HG03439 (cell line): ENCODE data around the gene NSMCE3.
"Not testable (repeated sequence)": the region's sequence is repeated elsewhere in the genome, so short reads cannot be mapped to it uniquely, and the experiment has no call there.

Experiments
- ATAC-seq: cut with Tn5 transposase; IDR thresholded peaks from one replicate; pipeline ENCODE4 v1.9.1; 2021; ENCODE audit warnings: mild to moderate bottlenecking, moderate library complexity; ENCODE audit not compliant: unreplicated experiment

NSMCE3 gene

GRCh38 chr15:29270976-29271375 lies 1.4 kb upstream of the NSMCE3 start:
- ATAC-seq, result no peak

GRCh38 chr15:29270169-29270955 lies 740 bp upstream of the NSMCE3 start:
- ATAC-seq, result peak; percentile 29

- peak; percentile 22 for ATAC-seq
Observed at GRCh38 chr15:29268706-29269484, 727 bp downstream of the NSMCE3 start.

GRCh38 chr15:29266052-29266582 lies 3.5 kb downstream of the NSMCE3 start:
- no peak for ATAC-seq

- no peak for ATAC-seq
Observed at GRCh38 chr15:29263289-29263688, 6.3 kb downstream of the NSMCE3 start.

GRCh38 chr15:29262738-29263137 lies 6.9 kb downstream of the NSMCE3 start:
- ATAC-seq, result no peak

- ATAC-seq, result no peak
Observed at GRCh38 chr15:29260896-29261295, 8.7 kb downstream of the NSMCE3 start.

GRCh38 chr15:29259233-29259632 lies 10.4 kb downstream of the NSMCE3 start:
- no peak for ATAC-seq

- no peak for ATAC-seq
Observed at GRCh38 chr15:29252234-29252633, 17.4 kb downstream of the NSMCE3 start.

GRCh38 chr15:29244544-29244943 lies 25.1 kb downstream of the NSMCE3 start:
- ATAC-seq, result no peak

GRCh38 chr15:29244123-29244522 lies 25.5 kb downstream of the NSMCE3 start:
- ATAC-seq, result no peak

- no peak for ATAC-seq
Observed at GRCh38 chr15:29242456-29243242, 27.0 kb downstream of the NSMCE3 start.

- no peak for ATAC-seq
Observed at GRCh38 chr15:29241207-29241606, 28.4 kb downstream of the NSMCE3 start.

- no peak for ATAC-seq
Observed at GRCh38 chr15:29239395-29239794, 30.2 kb downstream of the NSMCE3 start.

- ATAC-seq, result no peak
Observed at GRCh38 chr15:29233566-29233965, 36.1 kb downstream of the NSMCE3 start.

- ATAC-seq, result no peak
Observed at GRCh38 chr15:29226436-29227208, 43.0 kb downstream of the NSMCE3 start.

- no peak for ATAC-seq
Observed at GRCh38 chr15:29225534-29226234, 43.9 kb downstream of the NSMCE3 start.

GRCh38 chr15:29224987-29225363 lies 44.6 kb downstream of the NSMCE3 start:
- ATAC-seq, result not testable (repeated sequence)

GRCh38 chr15:29224235-29224986 lies 45.2 kb downstream of the NSMCE3 start:
- ATAC-seq, result not testable (repeated sequence)
